ENCODE data around the gene NR3C1.

The NR3C1 gene

DNA sequence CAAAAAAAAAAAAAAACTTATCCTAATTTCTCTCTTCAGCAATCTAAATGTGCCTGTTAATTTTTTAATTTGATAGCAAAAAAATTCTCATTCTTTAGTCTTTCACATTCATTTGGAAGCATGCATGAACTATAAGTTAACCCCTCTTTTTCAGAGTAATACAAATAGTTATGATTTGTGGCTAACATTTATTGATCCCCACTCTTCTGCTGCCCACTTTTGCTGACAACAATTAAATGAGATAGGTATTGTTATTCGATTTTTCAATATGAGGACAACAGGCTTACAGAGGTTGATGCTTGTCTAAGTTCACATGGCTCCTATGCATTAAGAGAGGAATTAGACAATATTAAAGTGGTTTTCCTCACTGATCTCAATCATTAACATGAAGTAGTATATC lies 2.9 kb upstream of the NR3C1 start:
- no peak for DNase-seq (ENCODE audit: low spot score)
- no peak for TF ChIP-seq CTCF (IDR thresholded peaks at IDR 0.05; ENCODE audit: extremely low read depth, missing control alignments)

GRCh38 chr5:143405849-143406098 lies 2.3 kb upstream of the NR3C1 start:
- no peak for TF ChIP-seq CTCF (IDR thresholded peaks at IDR 0.05; ENCODE audit: extremely low read depth, missing control alignments)
- DNase-seq (ENCODE audit: low spot score): no peak

- TF ChIP-seq CTCF (IDR thresholded peaks at IDR 0.05; ENCODE audit: extremely low read depth, missing control alignments): peak; percentile 24
- peak; percentile 73 for DNase-seq (ENCODE audit: low spot score)
Measured at GRCh38 chr5:143405063-143405848, 1.8 kb upstream of the NR3C1 start.

DNA sequence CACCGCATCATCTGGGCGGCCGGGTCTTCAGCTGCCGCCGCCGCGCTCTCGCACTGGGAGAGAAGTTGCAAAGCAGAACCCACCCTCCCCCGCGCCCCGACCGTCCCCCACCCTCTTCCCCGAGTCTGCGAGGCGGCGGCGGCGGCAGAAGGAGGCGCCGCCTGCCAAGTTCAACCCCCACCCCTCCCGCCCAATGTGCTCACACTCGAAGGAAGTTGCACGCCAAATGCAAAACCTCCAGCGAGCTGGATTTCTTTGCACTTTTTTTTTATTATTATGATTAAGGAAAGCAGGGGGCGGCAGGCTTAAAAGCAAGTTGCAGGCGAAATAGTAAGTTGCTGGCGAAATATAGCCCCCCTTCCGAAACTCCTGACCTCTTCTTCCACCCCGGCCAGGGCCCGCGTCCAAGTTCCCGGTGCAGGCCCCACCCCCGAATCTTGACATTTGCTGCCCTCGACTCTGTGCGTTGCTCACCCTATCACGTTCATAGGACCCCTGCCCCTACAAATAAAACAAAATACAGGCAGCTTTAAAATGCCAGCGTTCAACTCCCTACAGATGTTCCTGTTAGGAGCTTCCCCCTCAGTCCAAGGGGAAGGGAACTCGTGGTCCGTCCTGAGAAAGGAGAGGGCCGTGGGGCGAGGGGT lies 1.1 kb upstream of the NR3C1 start:
- peak; percentile 77 for DNase-seq (ENCODE audit: low spot score)
- TF ChIP-seq CTCF (IDR thresholded peaks at IDR 0.05; ENCODE audit: extremely low read depth, missing control alignments): no peak

- DNase-seq (ENCODE audit: low spot score): no peak
- no peak for TF ChIP-seq CTCF (IDR thresholded peaks at IDR 0.05; ENCODE audit: extremely low read depth, missing control alignments)
Measured at GRCh38 chr5:143403334-143403592, 223 bp downstream of the NR3C1 start.

GRCh38 chr5:143402553-143403333 lies 743 bp downstream of the NR3C1 start:
- DNase-seq (ENCODE audit: low spot score): peak; percentile 46
- no peak for TF ChIP-seq CTCF (IDR thresholded peaks at IDR 0.05; ENCODE audit: extremely low read depth, missing control alignments)

GRCh38 chr5:143402017-143402552 lies 1.4 kb downstream of the NR3C1 start:
- peak; percentile 34 for DNase-seq (ENCODE audit: low spot score)
- TF ChIP-seq CTCF (IDR thresholded peaks at IDR 0.05; ENCODE audit: extremely low read depth, missing control alignments): no peak
